NCI-H774 (cell line): Measurements from ENCODE around the gene MTHFD1L.

Experiments used
- DNase-seq: peaks from one replicate; lab custom pipeline; 2025; lab: John Stamatoyannopoulos, UW

MTHFD1L gene

DNA sequence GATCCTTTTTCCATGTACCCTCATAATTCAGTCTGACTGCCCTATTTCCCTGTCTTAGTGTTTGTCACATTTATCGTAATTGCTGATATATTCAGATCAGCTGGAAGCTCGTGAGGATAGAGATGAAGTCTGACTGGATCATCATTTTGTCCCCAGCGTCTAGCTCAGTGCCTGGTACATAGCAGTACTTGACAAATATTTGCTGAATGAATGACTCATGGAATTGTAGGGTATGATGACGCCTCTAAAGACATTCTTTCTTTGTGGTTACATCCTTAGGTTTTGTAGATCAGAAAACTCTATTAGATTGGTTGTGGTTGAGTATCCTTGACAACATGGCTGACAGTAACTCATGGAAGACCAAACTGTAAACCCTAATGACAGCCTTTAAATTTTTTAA, 68.9 kb downstream of the MTHFD1L start:
- DNase-seq, result no peak

DNA sequence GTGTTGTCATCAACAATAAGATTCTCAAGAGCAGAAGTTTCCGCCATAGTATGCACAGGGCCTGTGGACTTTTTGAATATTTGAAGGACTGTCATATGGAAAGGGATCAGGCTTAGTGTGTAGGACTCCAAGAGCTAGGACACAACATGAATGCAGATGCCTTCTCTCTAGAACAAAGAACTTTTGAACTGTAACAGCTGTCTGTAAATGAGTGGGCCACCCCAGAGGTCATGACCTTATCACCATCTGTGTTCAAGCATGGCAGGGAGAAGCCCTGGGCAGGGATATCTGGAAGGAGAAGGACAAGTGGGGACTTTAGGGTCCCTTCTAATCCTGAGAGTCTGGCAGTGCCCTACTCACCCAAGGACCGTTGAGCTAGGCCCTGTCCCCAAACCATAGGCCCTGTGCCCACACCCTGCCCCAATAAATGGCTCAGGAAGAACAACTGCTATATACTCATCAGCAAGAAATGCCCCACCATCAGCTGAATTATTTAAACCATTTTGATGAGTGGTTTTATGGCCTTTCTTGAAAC, 70.6 kb downstream of the MTHFD1L start:
- DNase-seq, result no peak

DNA sequence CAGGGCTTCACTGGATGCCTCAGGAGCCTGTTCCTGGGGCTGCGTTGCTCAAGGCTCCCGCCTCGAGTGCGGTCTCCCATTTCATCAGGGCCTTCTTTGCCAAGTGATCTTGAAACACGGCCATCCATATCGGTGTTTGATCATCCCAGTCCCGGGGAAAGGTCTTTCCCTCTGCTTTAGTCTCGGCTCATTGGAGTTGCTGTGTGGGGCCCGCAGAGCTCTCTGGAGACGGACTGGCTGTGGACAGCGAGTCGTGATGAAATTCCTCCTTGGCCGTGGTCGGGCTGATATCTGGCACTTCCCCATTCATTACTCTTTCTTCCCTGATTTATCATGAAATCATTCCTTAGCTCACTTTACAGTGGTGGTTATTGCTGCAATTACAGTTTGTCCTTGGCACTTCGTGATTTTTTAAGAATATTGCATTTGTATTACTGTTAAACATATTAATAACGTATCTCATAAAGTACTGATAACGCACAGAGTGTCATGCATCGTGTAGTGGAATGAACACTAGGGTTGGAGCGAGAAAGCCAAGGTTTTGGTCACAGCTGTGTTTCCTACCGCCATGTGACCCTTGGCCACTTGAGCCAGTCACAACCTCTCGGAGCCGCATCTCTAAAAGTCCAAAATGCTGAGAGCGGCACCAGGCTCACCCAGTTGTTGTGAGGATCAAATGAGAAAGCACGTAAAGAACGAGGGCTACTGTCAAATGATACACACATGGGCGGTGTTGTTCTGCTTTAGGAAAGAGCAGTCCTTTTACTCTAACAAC, 71.8 kb downstream of the MTHFD1L start:
- DNase-seq, result no peak

DNA sequence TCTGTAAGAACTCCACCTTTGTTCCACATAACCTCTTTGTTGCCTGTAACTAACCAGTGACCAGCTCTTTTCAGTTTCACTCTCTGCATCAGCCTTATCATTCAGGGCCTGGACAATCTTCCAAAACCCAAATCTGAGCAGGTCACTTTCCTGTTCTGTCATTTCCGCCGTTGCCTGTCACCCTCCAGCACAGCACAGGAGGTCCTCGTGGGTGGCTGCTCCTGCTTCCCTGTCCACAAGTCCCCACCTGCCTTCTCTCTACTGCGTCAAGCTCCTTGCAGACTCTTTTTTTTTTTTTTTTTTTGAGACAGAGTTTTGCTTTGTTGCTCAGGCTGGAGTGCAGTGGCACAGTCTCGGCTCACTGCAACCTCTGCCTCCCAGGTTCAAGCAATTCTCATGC, 73.9 kb downstream of the MTHFD1L start:
- DNase-seq, result no peak

DNA sequence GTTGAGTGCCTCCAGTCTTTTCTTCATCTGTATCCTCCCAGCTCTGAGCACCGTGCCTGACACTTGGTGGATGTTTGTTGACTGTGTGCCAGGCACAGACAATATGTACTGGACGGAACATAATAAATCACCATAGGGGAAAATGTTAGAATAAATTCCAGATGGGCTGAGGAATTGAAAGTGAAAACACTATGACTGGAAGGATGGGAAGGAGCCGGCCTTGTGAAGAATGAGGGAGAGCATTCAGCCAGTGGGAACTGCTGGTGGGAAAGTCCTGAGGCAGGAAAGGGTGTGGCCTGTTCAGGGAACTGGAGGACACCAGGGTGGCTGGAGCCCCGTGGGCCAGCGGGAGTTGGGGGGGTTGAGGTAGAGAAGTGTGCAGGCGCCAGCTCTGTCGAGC, 75.4 kb downstream of the MTHFD1L start:
- no peak for DNase-seq

DNA sequence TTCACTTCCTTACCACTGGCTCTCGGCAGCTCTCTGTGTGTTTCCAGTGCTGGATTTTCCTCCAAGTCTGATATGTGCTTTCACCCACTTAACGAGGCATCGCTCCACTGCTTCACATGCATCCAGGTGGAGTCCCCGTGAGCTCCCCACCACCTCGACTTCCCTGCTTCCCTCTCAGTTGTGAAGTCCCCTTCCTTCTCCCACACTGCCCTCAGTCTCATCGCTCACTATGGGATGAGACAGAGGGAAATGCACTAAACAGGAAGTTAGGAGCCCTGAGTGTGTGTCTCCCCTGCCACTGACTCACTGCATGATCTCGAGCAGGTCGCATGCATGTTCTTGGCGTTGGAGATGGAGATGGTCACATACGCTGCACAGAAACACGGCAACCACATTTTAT, 84.0 kb downstream of the MTHFD1L start:
- DNase-seq, result no peak

DNA sequence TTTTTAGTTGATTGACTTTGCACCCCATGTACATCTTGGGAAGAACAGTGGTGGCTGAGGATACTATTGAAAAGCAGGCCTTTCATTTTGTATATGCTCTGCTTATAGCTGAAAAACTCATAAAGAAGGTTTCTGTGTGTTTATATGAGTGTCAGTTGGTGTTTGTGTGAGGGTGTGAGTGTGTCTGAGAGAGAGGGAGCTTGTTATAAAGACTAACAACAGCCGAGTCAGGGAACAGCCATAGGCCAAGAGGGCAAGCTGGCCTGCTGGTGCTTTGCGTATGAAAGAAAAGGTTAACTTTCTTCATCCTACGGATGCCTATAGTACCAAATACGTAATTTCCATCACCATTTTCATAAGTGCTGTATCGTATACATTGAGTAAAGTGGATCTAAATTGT, 88.3 kb downstream of the MTHFD1L start:
- no peak for DNase-seq

DNA sequence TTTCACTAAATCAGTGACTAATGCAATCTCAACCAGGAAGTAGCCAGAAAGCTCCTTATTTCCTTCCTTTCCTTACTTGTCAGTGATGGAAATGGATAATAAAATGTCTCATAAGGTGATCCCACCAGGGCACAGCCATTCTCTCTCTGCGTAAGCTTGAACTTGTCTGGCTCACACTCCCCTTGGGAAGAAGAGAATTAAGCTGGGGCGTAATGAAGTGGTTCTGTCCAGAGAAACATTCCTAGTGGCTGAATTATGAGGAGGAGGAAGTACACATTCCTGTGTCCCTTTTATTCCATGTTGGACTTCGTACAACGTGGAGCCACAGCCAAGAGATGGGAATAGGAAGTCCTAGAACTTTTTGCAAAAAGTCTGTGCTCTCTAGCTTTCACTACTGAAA, 93.7 kb downstream of the MTHFD1L start:
- DNase-seq, result no peak

DNA sequence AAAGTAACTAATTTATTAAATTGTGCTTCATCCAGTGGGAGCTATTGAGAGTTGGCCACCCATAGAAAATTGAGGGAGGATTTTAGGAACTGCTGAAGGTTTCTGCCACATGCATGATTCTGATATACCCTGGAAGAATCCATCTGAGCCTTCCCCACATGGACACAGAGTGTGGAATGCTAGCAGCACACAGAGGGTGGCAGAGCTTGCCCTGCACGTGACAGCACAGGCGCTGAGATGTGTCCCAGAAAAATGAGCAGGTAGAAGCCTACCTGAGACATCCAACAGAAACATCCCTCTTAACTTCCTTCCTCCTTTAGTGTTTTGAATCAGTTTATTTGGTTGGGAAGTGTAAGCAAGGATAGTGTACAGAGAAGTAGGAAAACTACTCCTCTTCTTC, 96.9 kb downstream of the MTHFD1L start:
- DNase-seq, result no peak

DNA sequence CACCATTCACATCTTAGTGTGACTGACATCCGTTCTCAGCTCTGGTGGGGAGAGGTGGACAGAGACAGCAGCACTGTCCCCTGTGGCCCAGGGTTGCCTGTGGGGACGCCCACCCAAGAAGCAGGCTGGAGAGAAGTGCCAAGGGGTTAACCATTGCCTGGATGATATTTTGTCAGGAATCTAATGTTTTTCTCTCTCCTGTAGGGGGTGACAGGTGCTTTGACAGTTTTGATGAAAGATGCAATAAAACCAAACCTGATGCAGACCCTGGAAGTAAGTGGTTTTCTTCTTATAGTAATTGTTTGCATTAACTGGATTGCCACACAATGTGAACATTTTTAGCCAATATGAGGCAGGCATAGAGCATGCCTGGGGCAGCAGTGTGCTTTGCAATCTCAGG, 99.3 kb downstream of the MTHFD1L start:
- no peak for DNase-seq

DNA sequence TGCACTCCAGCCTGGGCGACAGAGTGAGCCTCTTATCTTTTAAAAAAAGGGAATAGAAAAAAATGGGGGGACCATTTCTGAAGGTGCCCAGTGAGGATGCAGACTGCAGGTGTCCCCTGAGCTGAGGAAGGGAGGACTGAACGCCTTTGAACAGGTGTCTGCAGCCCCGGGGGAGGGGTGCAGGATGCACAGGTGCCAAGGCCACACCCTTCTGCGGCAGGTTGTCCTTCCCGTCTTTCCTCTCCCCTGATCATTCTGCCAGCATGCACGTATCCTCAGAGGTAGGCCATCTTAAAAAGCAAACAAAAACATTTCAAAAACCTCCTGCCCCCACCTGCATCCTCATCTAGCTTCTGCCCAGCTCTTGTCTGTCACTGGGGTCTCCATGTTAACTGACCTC, 101.3 kb downstream of the MTHFD1L start:
- no peak for DNase-seq

DNA sequence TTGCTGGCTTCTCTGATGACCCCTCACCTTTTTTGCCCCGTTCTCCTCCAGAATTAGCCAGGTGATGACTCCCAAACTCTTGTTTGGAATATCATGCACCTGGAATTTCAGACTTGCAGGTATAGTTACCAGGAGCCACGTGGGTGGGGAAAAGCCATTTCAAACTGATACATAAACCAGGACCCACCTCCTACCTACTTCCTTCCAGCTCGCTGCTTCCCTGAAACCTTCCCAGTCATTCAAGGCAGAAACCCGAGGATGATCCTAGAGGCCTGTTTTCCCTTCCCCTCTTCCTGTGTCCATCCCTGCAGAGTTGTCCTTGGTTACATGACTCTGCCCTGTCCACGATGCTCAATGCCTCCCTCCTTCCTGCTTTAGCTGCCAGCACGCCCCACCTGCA, 101.9 kb downstream of the MTHFD1L start:
- DNase-seq, result no peak

DNA sequence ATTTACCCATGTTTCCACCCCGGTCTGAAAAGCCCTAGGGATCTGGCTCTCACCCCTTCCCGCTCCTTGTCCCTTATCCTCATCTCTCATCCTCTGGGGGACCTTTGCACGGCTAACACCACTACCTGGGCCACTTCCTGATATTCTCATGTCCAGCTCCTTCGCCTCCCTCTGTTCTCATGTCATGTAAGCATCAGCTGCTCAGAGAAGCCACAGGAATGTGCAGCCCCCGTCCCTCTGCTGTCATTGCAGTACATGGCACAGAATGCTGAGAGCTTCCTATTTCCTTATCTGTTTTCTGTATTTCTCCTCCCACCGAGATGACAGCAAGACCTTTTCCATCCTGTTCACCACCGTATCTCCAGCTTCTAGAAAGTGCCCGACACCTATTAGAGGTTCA, 102.4 kb downstream of the MTHFD1L start:
- DNase-seq, result no peak

DNA sequence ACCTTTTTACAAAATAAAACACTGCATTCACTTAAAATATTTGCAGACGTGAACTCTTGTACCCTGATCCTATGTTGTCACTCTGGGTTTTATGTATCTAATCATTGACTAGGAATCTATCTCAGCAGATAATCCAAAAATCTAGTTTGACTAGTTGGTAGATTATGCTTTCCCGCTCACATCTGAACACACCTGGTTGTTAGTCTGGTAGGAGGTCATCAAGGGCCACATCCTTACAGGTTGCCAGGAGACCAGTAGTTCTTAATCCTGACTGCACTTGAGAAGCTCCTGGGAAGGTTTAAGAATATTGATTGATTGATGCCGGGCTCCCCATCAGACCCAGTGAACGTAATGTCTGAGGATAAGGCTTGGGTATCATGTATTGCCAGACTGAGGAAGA, 104.4 kb downstream of the MTHFD1L start:
- no peak for DNase-seq

DNA sequence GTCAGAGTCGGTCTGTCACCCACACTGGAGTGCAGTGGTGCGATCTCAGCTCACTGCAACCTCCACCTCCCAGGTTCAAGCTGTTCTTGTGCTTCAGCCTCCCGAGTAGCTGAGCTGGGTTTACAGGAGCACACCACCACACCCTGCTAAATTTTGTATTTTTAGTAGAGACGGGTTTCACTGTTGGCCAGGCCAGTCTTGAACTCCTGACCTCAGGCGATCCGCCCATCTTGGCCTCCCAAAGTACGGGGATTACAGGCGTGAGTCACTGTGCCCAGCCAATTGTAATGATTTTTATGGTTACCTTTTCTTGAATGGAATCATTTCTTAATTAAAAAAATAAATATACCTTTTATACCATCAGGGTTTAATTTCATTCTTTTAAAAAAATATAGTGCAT, 105.7 kb downstream of the MTHFD1L start:
- no peak for DNase-seq

DNA sequence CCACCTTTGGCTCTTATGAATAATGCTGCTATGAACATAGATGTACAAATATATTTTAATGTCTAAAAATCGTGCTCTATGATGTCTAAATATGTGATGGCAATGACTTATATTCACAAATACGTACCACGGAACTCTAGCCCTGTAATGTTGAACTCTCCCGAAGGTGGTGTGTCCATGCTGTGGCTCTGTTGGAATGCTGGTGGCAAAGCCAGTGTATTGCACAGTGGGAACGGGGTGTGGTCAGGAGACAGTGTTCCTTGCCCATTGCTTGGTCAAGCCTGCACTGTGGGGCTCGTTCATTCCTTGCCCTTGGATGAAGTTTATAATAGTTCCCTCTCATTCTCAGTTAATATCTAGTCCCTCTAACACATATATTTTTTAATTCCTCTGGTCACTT, 109.6 kb downstream of the MTHFD1L start:
- no peak for DNase-seq

DNA sequence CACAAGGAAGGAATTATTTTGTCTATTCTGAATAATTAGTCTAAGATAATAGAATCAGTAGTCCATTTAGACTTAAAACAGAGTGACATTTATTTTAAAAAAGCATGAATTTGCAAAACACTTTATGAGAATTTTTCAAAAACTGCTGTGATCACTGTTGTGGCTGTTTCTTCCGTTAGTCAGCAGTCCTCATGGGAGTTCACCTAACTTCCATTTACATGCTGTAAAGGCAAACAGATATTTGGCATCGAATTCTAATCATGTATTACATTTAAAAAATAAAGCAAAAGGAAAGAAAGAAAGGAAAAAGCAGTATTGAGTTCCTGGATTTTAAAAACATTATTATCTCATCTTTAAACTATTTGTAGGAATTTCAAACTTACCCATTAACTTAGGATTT, 111.8 kb downstream of the MTHFD1L start:
- no peak for DNase-seq

DNA sequence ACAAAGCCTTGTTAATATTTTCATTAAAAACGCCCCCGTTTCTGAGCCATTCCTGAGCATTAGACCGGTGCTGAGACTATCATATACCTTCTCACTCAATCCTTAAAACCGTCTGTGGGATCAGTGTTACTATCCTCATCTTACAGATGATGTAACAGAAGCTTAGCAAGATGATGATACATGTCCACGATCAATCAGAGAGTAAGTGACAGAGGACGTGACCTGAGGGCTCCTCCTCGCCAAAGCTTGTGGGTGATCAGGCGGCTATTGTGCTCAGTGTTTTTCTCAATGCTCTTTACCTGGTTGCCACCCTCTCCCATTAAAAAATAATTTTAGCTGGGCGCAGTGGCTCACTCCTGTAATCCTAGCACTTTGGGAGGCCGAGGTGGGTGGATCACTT, 113.1 kb downstream of the MTHFD1L start:
- DNase-seq, result no peak

DNA sequence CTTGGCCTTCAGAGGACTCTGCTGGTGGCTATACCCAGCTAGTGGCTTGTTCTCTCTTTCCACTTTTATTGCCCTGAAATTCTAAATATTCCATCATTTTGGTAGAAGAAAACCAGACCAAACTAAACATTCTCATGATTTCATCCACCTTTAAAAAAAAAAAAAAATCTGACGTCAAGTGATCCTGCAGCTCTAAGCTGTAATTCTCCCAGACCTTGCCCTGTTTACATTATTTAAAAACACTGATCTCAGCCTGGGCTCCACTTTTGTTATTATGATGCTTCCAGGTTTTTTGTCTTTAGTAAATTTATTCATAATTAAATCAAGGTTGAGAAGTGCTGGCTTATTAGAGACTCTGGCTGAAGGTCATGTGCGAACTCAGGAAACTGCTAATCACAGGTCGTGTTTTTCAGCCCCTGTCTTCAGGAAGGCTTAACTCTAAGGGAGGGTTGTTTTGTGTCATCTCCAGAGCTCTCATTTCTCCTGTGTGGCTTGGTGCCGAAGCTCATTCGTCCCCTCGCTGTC, 114.4 kb downstream of the MTHFD1L start:
- no peak for DNase-seq

DNA sequence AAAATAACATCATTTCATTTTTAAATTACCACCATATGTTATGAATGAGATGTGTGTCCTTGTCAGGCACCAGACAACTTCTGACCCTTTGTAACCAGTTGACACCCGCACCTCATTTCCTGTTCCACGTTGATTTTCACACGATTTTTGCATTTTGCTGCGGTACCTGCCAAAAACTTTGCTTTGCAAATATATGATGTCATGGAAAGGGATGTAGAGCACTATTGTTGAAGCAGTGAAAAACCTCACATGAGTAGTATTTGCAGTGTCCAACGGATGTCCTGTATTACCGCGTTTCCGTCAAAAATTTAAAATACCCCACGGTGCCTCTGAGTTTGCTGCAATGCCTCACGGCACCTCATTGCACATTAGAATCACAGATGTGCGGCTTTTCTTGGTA, 115.6 kb downstream of the MTHFD1L start:
- no peak for DNase-seq

DNA sequence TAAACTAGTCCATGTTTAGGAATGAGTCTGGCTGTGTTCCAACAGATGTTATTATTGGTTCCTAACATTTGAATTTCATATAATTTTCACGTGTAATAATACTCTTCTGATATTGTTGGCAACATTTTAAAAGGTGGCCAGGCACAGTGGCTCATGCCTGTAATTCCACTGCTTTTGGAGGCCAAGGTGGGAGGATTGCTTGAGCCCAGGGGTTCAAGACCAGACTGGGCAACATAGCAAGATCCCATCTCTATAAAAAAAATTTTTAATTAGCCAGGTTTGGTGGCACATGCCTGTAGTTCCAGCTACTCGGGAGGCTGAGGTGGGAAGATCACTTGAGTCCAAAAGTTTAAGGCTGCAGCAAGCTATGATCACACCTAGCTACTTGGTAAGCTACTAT, 116.2 kb downstream of the MTHFD1L start:
- no peak for DNase-seq

DNA sequence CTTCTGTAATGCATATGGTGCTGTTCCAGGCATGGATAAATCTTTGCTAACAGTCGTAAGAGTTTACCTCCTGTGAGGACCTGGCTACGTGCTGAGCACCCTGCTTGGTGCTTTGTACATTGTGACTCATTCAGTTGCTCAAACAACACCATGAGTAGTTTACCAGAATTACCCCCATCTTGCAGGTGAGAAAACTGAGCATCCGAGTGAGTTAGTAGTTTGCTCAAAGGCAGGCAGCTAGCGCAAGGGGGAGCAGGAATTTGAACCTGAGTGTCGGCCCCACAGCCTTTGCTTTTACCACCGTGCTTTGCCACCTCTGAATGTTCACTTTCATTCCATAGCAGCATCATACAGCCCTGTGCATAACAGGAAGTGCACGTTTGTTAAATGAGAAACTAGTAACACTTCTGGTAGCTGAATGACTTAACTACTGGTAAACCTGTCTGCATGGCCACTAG, 121.9 kb downstream of the MTHFD1L start:
- no peak for DNase-seq

DNA sequence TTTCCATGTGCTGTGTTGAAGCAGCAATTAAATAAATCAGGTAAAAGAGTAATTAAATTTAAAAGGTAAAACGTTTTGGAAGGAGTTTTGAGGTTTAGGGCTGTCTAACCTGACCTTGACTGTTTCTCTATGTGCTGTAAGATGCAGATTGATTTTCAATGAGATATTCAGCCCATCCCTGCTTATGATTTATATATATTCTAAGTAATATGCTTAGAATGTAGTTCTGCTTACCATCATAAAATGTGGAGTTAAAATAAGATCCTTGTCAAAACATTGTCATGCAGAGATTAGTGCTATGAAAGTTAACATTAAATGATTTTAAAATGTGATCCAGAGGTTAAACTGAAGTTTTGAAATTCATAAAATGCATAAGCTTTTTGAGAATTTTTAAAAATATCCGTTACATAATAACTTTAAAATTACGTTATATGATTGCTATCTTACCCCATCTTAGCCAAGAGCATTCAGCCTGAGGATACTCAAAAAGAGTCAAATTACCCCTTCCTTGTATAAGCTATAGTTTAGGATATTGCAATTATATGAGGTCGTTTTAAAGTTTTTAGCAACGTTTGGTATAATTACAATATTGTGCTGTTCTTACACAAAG, 122.5 kb downstream of the MTHFD1L start:
- no peak for DNase-seq

DNA sequence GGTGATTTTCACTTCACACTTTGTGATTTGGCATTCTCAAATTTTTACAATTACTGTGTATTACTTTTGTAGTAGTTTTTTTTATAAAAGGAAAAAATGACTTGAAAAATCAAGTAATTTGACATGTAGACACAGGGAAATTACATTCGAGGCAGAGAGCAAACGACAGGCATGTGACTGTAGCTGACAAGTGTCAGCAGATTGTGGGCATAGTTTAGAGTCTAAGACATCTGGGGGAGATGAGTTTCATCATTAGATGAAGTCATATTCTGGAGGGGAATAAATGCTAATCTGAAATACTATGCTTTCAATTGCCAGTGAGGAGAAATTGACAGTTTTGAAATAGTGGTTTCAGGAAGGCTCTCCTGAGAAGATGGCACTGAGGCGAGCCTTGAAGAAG, 126.0 kb downstream of the MTHFD1L start:
- no peak for DNase-seq
